ENCODE measurements around the gene TPX2. TPM values are rescaled to one million over a fixed set of nuclear protein-coding genes. Genes with fewer than 3 reads are reported as not detected.

Gene TPX2
- total and polyA plus RNA-seq, 10 of the 15 experiments (the other 5 are each of a cell fraction or from before 2014, with no cell fraction given), result 29.7 to 144 (median 89.0) TPM

DNA sequence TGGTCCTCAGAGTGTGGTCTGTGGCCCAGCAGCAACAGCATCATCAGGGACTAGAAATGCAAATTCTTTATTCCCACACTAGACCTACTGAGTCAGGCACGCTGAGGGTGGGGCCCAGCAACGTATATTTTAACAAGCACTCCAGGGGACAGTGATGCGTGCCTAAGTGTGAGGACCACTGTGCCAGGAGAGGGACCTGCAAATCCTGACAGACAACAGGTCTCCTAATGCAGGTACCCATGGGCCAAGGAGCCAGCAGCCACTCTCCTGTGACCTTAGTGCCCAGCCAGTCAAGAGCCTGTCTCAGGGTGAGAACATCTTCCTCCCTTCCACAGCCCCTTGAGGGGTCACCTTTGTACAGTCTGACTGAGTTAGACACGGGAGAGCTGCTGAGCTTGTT is 72.1 kb downstream of the TPX2 start:
- TF ChIP-seq, protein P1, sequence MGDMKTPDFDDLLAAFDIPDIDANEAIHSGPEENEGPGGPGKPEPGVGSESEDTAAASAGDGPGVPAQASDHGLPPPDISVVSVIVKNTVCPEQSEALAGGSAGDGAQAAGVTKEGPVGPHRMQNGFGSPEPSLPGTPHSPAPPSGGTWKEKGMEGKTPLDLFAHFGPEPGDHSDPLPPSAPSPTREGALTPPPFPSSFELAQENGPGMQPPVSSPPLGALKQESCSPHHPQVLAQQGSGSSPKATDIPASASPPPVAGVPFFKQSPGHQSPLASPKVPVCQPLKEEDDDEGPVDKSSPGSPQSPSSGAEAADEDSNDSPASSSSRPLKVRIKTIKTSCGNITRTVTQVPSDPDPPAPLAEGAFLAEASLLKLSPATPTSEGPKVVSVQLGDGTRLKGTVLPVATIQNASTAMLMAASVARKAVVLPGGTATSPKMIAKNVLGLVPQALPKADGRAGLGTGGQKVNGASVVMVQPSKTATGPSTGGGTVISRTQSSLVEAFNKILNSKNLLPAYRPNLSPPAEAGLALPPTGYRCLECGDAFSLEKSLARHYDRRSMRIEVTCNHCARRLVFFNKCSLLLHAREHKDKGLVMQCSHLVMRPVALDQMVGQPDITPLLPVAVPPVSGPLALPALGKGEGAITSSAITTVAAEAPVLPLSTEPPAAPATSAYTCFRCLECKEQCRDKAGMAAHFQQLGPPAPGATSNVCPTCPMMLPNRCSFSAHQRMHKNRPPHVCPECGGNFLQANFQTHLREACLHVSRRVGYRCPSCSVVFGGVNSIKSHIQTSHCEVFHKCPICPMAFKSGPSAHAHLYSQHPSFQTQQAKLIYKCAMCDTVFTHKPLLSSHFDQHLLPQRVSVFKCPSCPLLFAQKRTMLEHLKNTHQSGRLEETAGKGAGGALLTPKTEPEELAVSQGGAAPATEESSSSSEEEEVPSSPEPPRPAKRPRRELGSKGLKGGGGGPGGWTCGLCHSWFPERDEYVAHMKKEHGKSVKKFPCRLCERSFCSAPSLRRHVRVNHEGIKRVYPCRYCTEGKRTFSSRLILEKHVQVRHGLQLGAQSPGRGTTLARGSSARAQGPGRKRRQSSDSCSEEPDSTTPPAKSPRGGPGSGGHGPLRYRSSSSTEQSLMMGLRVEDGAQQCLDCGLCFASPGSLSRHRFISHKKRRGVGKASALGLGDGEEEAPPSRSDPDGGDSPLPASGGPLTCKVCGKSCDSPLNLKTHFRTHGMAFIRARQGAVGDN (IDR thresholded peaks at IDR 0.05), result no peak
- no peak for TF ChIP-seq STAT3 (IDR thresholded peaks at IDR 0.05; ENCODE audit: low read depth, low read length)
- no peak for TF ChIP-seq SRF (IDR thresholded peaks at IDR 0.05; ENCODE audit: low read depth in 2 of 2, low read length in 2 of 2)
- TF ChIP-seq, protein P2, sequence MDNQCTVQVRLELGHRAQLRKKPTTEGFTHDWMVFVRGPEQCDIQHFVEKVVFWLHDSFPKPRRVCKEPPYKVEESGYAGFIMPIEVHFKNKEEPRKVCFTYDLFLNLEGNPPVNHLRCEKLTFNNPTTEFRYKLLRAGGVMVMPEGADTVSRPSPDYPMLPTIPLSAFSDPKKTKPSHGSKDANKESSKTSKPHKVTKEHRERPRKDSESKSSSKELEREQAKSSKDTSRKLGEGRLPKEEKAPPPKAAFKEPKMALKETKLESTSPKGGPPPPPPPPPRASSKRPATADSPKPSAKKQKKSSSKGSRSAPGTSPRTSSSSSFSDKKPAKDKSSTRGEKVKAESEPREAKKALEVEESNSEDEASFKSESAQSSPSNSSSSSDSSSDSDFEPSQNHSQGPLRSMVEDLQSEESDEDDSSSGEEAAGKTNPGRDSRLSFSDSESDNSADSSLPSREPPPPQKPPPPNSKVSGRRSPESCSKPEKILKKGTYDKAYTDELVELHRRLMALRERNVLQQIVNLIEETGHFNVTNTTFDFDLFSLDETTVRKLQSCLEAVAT (IDR thresholded peaks at IDR 0.05), result no peak
- TF ChIP-seq, protein P3, sequence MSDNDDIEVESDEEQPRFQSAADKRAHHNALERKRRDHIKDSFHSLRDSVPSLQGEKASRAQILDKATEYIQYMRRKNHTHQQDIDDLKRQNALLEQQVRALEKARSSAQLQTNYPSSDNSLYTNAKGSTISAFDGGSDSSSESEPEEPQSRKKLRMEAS (IDR thresholded peaks at IDR 0.05; ENCODE audit: low read depth, low read length), result no peak
- no peak for TF ChIP-seq KAT2A (conservative IDR thresholded peaks at IDR 0.05; ENCODE audit: control insufficient read depth, low read depth, low read length)
- no peak for TF ChIP-seq RCOR1 (conservative IDR thresholded peaks at IDR 0.05; ENCODE audit: low read depth, low read length)
- no peak for TF ChIP-seq YBX1 (IDR thresholded peaks at IDR 0.05)
- BruUV-seq (replicated peaks), result no TSS peak
- no peak overlapping the region for H3K9ac ChIP-seq (ENCODE audit: control insufficient read depth, insufficient read depth, low read length)
- no peaks in the 10 kb centered on the region; the same call in 1 of the 2 replicates for H3K4me1 ChIP-seq (ENCODE audit: control insufficient read depth, insufficient read depth, low read length)
- ChIA-PET SMC1A (ENCODE audit: uncharacterized antibody, unreplicated experiment) (interaction anchor here (1.4 kb wide), 1 partner anchor 12 kb away, joined by 4 read pairs; no protein-coding TSS in a partner anchor), POLR2A (no interaction called here), RAD21 (ENCODE audit: unreplicated experiment) (no interaction called here), CTCF (interaction anchor here (0.8 to 2.2 kb wide), 2 partner anchors 12 to 35 kb away, joined by 3 to 7 read pairs; no protein-coding TSS in a partner anchor)
- no peak for DNase-seq (ENCODE audit: low read depth, low spot score)
- no peak overlapping the region for H3K4me3 ChIP-seq
- no peak overlapping the region for H3K4me2 ChIP-seq (ENCODE audit: control insufficient read depth, insufficient read depth)
- no peak for ATAC-seq
- in situ Hi-C loops (cut with MboI), result no loop called here
- no peak for FAIRE-seq
- H3K79me2 ChIP-seq (ENCODE audit: control insufficient read depth, insufficient read depth, low read length), result no peaks in the 10 kb centered on the region
- H3K9me3 ChIP-seq (replicated peaks; ENCODE audit: control insufficient read depth, insufficient read depth, low read length), result no peaks in the 10 kb centered on the region
- no peaks in the 10 kb centered on the region for H4K20me1 ChIP-seq (ENCODE audit: control insufficient read depth, insufficient read depth)
- H3K27ac ChIP-seq (ENCODE audit: control insufficient read depth, insufficient read depth), result no peak overlapping the region
- H3K36me3 ChIP-seq (ENCODE audit: control insufficient read depth in 2 of 2, insufficient read depth in 2 of 2, low read length in 1 of 2), result peaks cover 0 to 1% of the 10 kb centered on the region in 2 experiments; a peak in 2 of 4 replicates
- intact Hi-C loops (cut with micrococcal nuclease; ENCODE audit: unreplicated experiment), result no loop called here
- WGBS (ENCODE audit: insufficient coverage, insufficient replicate concordance, low lambda C conversion rate, missing lambda C conversion rate), result 87% methylated on average over 4 of the region's 4 CpGs
- no peaks in the 10 kb centered on the region for H3K27me3 ChIP-seq (replicated peaks in 1 of 2; ENCODE audit: control insufficient read depth in 2 of 2, insufficient read depth in 2 of 2, low read length in 1 of 2)
- H2AFZ ChIP-seq (ENCODE audit: control insufficient read depth, low read depth, low read length), result no peak overlapping the region
